Ovary (tissue), 9 donors: ENCODE measurements around the gene ASPHD2. TPM values are rescaled to one million over a fixed set of nuclear protein-coding genes. Genes with fewer than 3 reads are reported as not detected.

Experiments
- DNase-seq, 5 donors: peaks; one replicate each; pipeline ENCODE4 v3.0.0-alpha.2; 2019 to 2020
- H3K27ac ChIP-seq, 2 donors: fragments of 200-600 bp; one replicate each; pipeline versions ENCODE4 v1.5.1 to v1.8.0; 2019 to 2022
- H3K27me3 ChIP-seq: fragments of 200-600 bp; one replicate; pipeline ENCODE4 v1.8.0; 2022
- H3K36me3 ChIP-seq: fragments of 200-600 bp; sonication (generic); one replicate; pipeline ENCODE4 v1.5.1; 2019
- H3K4me1 ChIP-seq: one replicate; pipeline ENCODE4 v1.8.1; 2013; ENCODE audit warnings: mild to moderate bottlenecking, moderate library complexity; ENCODE audit not compliant: insufficient read depth
- H3K4me3 ChIP-seq: fragments of 200-600 bp; sonication (generic); one replicate; pipeline ENCODE4 v1.5.1; 2017
- H3K9me3 ChIP-seq, 2 donors: fragments of 200-600 bp in 1 of 2; sonication (generic) in 1 of 2; one replicate each; pipeline versions ENCODE4 v1.5.1 to v1.8.1; 2013 to 2019; ENCODE audit warnings: mild to moderate bottlenecking in 1 of 2, moderate library complexity in 1 of 2
- EP300 ChIP-seq: sonication (generic); formaldehyde crosslinking; IDR thresholded peaks from one replicate; pipeline ENCODE4 v1.6.1; 2017; ENCODE audit warnings: antibody characterized with exemption
- POLR2A ChIP-seq: fragments of 450-650 bp; IDR thresholded peaks from one replicate; pipeline ENCODE4 v1.6.1; 2017; ENCODE audit warnings: antibody characterized with exemption, mild to moderate bottlenecking, moderate library complexity
- WGBS, 3 donors: extraction: QIAGEN DNeasy Blood & Tissue Kit in 1 of 3; methylation state at CpG; one replicate each; pipeline versions ENCODE4 v1.1.5 to v1.1.7; 2013 to 2017; 5-methylcytosine and 5-hydroxymethylcytosine counted together
- intact Hi-C, 4 donors: fragments of 100-400 bp; cut with DNase I; formaldehyde crosslinking; loops; one replicate each; pipeline versions ENCODE4 v1.11.0 to v1.15.1; 2022 to 2023
- polyA plus RNA-seq, 2 donors: library from polyadenylated mRNA; stranded (reverse); fragments of 200-250 nt in 1 of 2; fragments of 350-450 nt in 1 of 2; fragmentation: Illumina TruSeq in 1 of 2; extraction: RNeasy Lipid Tissue Mini Kit (QIAGEN cat#74804) in 1 of 2; gene quantifications; one replicate each; pipeline ENCODE4 v1.2.3, GENCODE V29; 2013 to 2014
- total RNA-seq, 7 donors: library from RNA; depleted of rRNA in 2 of 7; stranded (reverse); fragments of >200 nt in 2 of 7; fragmentation: NEBNext Ultra II Directional in 3 of 7; extraction: Animal tissue kit (Norgen Biotek cat#: 25700) in 3 of 7; gene quantifications; one replicate each; pipeline versions ENCODE4 v1.1.0 to v1.2.4, GENCODE V29; 2016 to 2023
- TF ChIP-seq, protein P1 (sequence below), 3 donors: fragments of 450-650 bp in 2 of 3; fragments of 200-600 bp in 1 of 3; IDR thresholded peaks; one replicate each; pipeline versions ENCODE4 v1.5.1 to v1.8.0; 2016 to 2022; ENCODE audit warnings: antibody characterized with exemption in 3 of 3, mild to moderate bottlenecking in 1 of 3
- donor health status: DM: no; HTN: no; CAD: no; lungs with moderate emphysema.
- donor health status: DM: no; HTN: no; CAD: no.
- donor health status: Bipolar disorder and iron deficiency.
- donor health status: DM: yes; HTN: yes; CAD: no.
- donor health status: DM: no; HTN: no; CAD: no.
- donor health status: DM: yes; HTN: yes; CAD: no.

The ASPHD2 gene
- total and polyA plus RNA-seq, 9 donors: 0.28 to 1.4 (median 0.52) TPM

DNA sequence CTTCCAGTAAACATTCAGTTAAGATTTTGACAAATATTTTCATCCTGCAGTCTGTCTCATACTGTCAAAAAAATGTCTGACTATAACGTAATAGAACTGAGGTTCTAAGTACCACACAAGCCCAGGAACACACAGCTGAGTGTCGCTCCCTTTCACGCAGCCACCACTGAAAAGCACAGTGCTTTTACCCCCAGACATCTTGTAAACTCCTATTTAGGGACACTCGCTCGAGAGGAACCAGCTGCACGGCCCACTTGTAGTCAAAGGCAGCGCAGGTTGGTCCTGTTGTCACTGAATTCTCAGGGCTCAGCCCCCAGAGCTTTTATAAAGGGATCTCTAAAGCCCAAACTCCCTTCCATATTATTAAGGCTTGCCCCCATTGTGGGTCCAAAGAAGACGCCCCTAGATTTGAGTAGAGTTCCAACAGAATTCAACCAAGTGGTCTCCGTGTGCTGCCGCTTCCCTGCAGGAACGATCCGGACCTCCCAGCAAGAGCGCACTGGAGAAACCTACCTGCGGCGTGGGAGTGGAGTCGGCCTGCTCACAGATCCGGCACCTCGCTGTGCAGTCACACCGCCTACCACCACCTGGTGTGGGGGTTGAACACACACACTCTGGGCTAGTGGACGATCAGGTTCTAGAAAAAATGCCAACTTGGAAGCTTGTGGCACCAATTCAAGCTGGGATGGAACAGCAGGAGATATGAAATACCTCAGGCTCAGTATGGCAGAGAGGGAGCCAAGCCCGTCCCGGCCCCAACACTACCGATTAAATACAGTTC is 23.4 kb downstream of the ASPHD2 start:
- WGBS, 3 donors: 90 to 93% (median 93%) methylated on average over 23 of the region's 23 CpGs
- H3K4me1 ChIP-seq: peaks cover 3% of the 10 kb centered on the region
- H3K4me3 ChIP-seq: no peak overlapping the region
- H3K9me3 ChIP-seq: no peaks in the 10 kb centered on the region
- TF ChIP-seq EP300: no peak
- TF ChIP-seq, protein P1, sequence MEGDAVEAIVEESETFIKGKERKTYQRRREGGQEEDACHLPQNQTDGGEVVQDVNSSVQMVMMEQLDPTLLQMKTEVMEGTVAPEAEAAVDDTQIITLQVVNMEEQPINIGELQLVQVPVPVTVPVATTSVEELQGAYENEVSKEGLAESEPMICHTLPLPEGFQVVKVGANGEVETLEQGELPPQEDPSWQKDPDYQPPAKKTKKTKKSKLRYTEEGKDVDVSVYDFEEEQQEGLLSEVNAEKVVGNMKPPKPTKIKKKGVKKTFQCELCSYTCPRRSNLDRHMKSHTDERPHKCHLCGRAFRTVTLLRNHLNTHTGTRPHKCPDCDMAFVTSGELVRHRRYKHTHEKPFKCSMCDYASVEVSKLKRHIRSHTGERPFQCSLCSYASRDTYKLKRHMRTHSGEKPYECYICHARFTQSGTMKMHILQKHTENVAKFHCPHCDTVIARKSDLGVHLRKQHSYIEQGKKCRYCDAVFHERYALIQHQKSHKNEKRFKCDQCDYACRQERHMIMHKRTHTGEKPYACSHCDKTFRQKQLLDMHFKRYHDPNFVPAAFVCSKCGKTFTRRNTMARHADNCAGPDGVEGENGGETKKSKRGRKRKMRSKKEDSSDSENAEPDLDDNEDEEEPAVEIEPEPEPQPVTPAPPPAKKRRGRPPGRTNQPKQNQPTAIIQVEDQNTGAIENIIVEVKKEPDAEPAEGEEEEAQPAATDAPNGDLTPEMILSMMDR (IDR thresholded peaks at IDR 0.05): no peak
- H3K27me3 ChIP-seq: no peaks in the 10 kb centered on the region
- intact Hi-C loops: no loop called here
- H3K27ac ChIP-seq: no peak overlapping the region
- DNase-seq: no peak
- no peaks in the 10 kb centered on the region for H3K36me3 ChIP-seq

DNA sequence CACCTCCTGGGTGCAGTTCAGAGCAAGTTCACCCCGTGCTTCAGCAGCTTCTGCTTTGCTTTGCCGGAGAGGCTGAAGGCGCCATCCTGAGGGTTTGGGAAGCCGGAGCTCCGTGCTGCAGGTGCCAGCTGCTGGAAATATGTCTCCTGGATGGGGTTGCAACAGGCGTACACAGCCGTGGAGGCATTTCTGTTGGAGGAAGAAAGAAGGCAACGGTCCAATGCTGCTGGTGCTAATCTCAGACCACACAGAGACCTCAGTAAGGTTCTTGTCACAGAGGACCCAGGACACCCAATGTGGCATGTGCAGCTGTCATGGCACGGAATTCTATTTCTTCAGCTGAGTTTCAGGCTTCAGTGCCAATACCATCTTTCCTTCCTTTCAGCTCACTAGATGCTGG is 24.2 kb downstream of the ASPHD2 start:
- intact Hi-C loops: no loop called here

DNA sequence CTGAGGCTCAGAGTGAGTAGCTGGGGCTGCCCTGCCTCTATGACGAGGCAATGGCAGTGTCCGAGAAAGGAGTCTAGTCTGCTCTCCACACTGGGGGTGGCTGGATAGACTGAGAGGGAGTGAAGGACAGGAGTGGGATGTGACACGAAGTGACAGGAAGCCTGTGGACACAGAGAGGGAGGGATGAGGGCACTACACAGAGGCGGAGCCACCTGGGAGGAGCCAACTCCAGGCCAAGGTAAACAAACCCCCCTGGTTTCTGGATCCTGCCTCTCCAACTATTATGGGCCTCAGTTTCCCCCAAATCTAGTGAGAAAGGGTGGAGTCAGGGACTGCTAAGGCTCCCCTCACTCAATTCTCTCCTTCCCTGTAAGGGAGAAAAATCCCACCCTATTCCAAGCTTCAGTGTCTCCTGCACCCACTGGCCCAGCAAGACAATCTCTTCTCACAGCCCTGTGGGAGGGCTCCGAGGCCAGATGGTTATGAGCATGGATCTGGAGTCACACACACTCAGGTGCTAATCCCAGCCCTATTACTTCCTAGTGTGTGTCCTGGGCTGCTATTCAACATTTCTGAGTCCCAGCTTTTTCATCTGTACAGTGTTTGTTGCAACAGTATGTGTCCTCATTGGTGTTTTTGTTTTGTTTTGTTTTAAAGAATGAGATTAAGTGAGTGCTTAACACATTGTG is 24.9 kb downstream of the ASPHD2 start:
- WGBS, 3 donors: 85 to 92% (median 90%) methylated on average over 5 of the region's 5 CpGs
- H3K27ac ChIP-seq: no peak overlapping the region
- no peaks in the 10 kb centered on the region for H3K27me3 ChIP-seq
- DNase-seq: no peak
- H3K4me3 ChIP-seq: no peak overlapping the region
- intact Hi-C loops: no loop called here
- H3K4me1 ChIP-seq: peaks cover 3% of the 10 kb centered on the region
- H3K9me3 ChIP-seq: no peaks in the 10 kb centered on the region
- TF ChIP-seq, protein P1 (IDR thresholded peaks at IDR 0.05): no peak
- TF ChIP-seq POLR2A: no peak
- no peak for TF ChIP-seq EP300
- H3K36me3 ChIP-seq: no peaks in the 10 kb centered on the region

More for the DNA sequence above, 24.2 kb downstream of the ASPHD2 start:
- Histone ChIP-seq H3K36me3 (no peaks in the 10 kb centered on the region), H3K9me3 (no peaks in the 10 kb centered on the region), H3K4me3 (no peak overlapping the region), H3K27ac (no peak overlapping the region), H3K4me1 (peaks cover 3% of the 10 kb centered on the region), H3K27me3 (no peaks in the 10 kb centered on the region)
- no peak for DNase-seq
- TF ChIP-seq EP300 (no peak), POLR2A (no peak)
- TF ChIP-seq, protein P1 (IDR thresholded peaks at IDR 0.05): no peak
- WGBS, 3 donors: 90 to 91% (median 91%) methylated on average over 9 of the region's 9 CpGs

DNA sequence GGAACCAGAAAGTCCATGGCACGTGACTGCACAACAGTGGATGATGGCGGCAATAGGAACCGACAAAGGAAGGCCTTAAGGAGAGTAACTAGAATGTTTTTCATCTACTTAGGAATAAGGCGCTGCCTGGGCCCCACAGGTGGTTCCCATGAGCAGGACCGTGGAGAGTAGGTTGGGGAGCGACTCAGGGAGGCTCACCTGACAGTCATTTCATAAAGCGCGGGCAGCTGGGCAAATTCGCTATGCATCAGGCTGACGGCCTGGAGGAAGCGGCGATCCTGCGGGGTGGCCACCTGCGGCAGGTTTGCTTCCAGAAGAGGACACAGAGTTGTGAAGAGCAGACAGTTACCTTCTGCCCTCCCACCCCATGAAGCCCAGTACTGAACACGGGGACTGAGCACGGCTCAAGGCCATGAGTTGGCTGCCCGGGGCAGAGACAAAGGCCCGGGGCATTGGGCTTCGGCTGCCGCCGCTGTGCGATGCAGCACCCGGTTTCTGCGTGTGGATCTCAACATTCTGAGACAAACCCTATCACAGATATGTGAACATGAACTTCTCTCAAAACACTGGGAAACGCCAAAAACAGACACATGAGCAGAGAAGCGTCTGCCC is 28.7 kb downstream of the ASPHD2 start:
- 94 to 95% (median 95%) methylated on average over 26 of the region's 26 CpGs for WGBS, 3 donors
- Histone ChIP-seq H3K4me1 (peaks cover 3% of the 10 kb centered on the region), H3K36me3 (no peaks in the 10 kb centered on the region), H3K9me3 (no peaks in the 10 kb centered on the region), H3K4me3 (no peak overlapping the region), H3K27ac (no peak overlapping the region), H3K27me3 (no peaks in the 10 kb centered on the region)
- intact Hi-C loops: no loop called here
- DNase-seq: no peak
- TF ChIP-seq POLR2A: no peak
- TF ChIP-seq EP300: no peak
- TF ChIP-seq, protein P1 (IDR thresholded peaks at IDR 0.05): no peak
